Right kidney (tissue), 1 donor: ENCODE results near the gene NBEA.
A peak's percentile ranks its signal among the peaks of the same experiment; 100 is the strongest.
"Not testable (repeated sequence)": the region's sequence is repeated elsewhere in the genome, so short reads cannot be mapped to it uniquely, and the experiment has no call there.

Source experiments
- DNase-seq: peaks from one replicate; pipeline ENCODE4 v3.0.0-alpha.2; 2016

NBEA gene

GRCh38 chr13:35309706-35310105 is 367.6 kb downstream of the NBEA start:
- no peak for DNase-seq

GRCh38 chr13:35332134-35332533 is 390.1 kb downstream of the NBEA start:
- no peak for DNase-seq

GRCh38 chr13:35333157-35333556 is 391.1 kb downstream of the NBEA start:
- DNase-seq: no peak

- no peak for DNase-seq
Observed at GRCh38 chr13:35342440-35342839, 400.4 kb downstream of the NBEA start.

GRCh38 chr13:35343417-35343816 is 401.3 kb downstream of the NBEA start:
- no peak for DNase-seq

- no peak for DNase-seq
Observed at GRCh38 chr13:35345992-35346391, 403.9 kb downstream of the NBEA start.

- no peak for DNase-seq
Observed at GRCh38 chr13:35346494-35346893, 404.4 kb downstream of the NBEA start.

- DNase-seq: no peak
Observed at GRCh38 chr13:35347679-35348205, 405.7 kb downstream of the NBEA start.

GRCh38 chr13:35349052-35349451 is 407.0 kb downstream of the NBEA start:
- DNase-seq: no peak

- DNase-seq: no peak
Observed at GRCh38 chr13:35349673-35350278, 407.7 kb downstream of the NBEA start.

GRCh38 chr13:35354285-35354684 is 412.2 kb downstream of the NBEA start:
- DNase-seq: no peak

- no peak for DNase-seq
Observed at GRCh38 chr13:35354882-35355281, 412.8 kb downstream of the NBEA start.

GRCh38 chr13:35356572-35356971 is 414.5 kb downstream of the NBEA start:
- DNase-seq: no peak

GRCh38 chr13:35365883-35366282 is 423.8 kb downstream of the NBEA start:
- DNase-seq: no peak

- DNase-seq: no peak
Observed at GRCh38 chr13:35367586-35367985, 425.5 kb downstream of the NBEA start.

- DNase-seq: no peak
Observed at GRCh38 chr13:35378939-35379338, 436.9 kb downstream of the NBEA start.

GRCh38 chr13:35379663-35380062 is 437.6 kb downstream of the NBEA start:
- no peak for DNase-seq

GRCh38 chr13:35387682-35388250 is 445.7 kb downstream of the NBEA start:
- DNase-seq: no peak

- DNase-seq: peak; percentile 8
Observed at GRCh38 chr13:35388441-35389355, 446.6 kb downstream of the NBEA start.

GRCh38 chr13:35389535-35389934 is 447.5 kb downstream of the NBEA start:
- DNase-seq: no peak

- no peak for DNase-seq
Observed at GRCh38 chr13:35392768-35393167, 450.7 kb downstream of the NBEA start.

GRCh38 chr13:35393886-35394285 is 451.8 kb downstream of the NBEA start:
- DNase-seq: no peak

- DNase-seq: not testable (repeated sequence)
Observed at GRCh38 chr13:35408285-35408684, 466.2 kb downstream of the NBEA start.
